HepG2 (cell line): Measurements from ENCODE around the gene POLRMT. TPM values are rescaled to one million over a fixed set of nuclear protein-coding genes. Genes with fewer than 3 reads are reported as not detected.

Experiments
- CENPT ChIP-seq: sonication (generic); formaldehyde crosslinking; IDR thresholded peaks from 2 replicates; pipeline ENCODE4 v1.8.0; 2022; ENCODE audit warnings: low read depth, mild to moderate bottlenecking, moderate library complexity, missing genetic modification reagents
- PTBP1 ChIP-seq: fragments of 200-400 bp; formaldehyde crosslinking; IDR thresholded peaks from 2 replicates; pipeline ENCODE4 v1.6.1; 2018; ENCODE audit warnings: low read length, low read depth; ENCODE audit not compliant: poor library complexity, severe bottlenecking
- SOX13 ChIP-seq, 3 experiments: fragments of 450-650 bp in 1 of 3; sonication (generic) in 1 of 3; formaldehyde crosslinking in 1 of 3; IDR thresholded peaks in 2 of 3; conservative IDR thresholded peaks in 1 of 3; 2 replicates each; pipeline versions ENCODE4 v1.5.0 to v1.6.1; 2016 to 2020; ENCODE audit warnings: antibody characterized with exemption in 1 of 3, mild to moderate bottlenecking in 1 of 3, missing compliant biosample characterization in 1 of 3, missing genetic modification reagents in 1 of 3, moderate library complexity in 1 of 3
- ZBTB42 ChIP-seq: sonication (generic); formaldehyde crosslinking; IDR thresholded peaks from 2 replicates; pipeline ENCODE4 v1.5.0; 2020; ENCODE audit warnings: mild to moderate bottlenecking, missing genetic modification reagents
- ZNF780A ChIP-seq: sonication (generic); formaldehyde crosslinking; IDR thresholded peaks from 2 replicates; pipeline ENCODE4 v1.8.0; 2022; ENCODE audit warnings: mild to moderate bottlenecking, missing genetic modification reagents, moderate library complexity
- ZNF816 ChIP-seq: sonication (generic); formaldehyde crosslinking; IDR thresholded peaks from 2 replicates; pipeline ENCODE4 v1.8.0; 2022; ENCODE audit warnings: missing genetic modification reagents, mild to moderate bottlenecking, borderline replicate concordance
- ZNF883 ChIP-seq: sonication (generic); formaldehyde crosslinking; IDR thresholded peaks from 2 replicates; pipeline ENCODE4 v1.5.1; 2020; ENCODE audit warnings: mild to moderate bottlenecking, missing genetic modification reagents; ENCODE audit errors: not compliant biosample characterization
- polyA plus RNA-seq, 8 experiments: library from polyadenylated mRNA; depleted of rRNA in 3 of 8; stranded (reverse) in 7 of 8; unstranded in 1 of 8; fragments of >200 nt; fragmentation: Illumina TruSeq in 4 of 8; extraction: Trizol in 4 of 8; gene quantifications; 2 replicates each; pipeline versions ENCODE4 v1.2.1 to v1.2.3, GENCODE V29; 2011 to 2016; ENCODE audit warnings: low read depth in 4 of 8, missing spikeins in 1 of 8, mixed read lengths in 1 of 8; ENCODE audit not compliant: insufficient read depth in 1 of 8
- total RNA-seq, 5 experiments: library from RNA; depleted of rRNA; stranded (reverse); fragments of >200 nt; fragmentation: Illumina TruSeq; extraction: Trizol; gene quantifications; 2 replicates each; pipeline ENCODE4 v1.2.3, GENCODE V29; 2016; ENCODE audit warnings: low read depth in 1 of 5
- TF ChIP-seq, protein P1 (sequence below), 2 experiments: sonication (generic) in 1 of 2; formaldehyde crosslinking in 1 of 2; IDR thresholded peaks; 2 replicates each; pipeline versions ENCODE4 v1.6.1 to v1.9.0; 2014 to 2022; ENCODE audit warnings: antibody characterized with exemption in 1 of 2, borderline replicate concordance in 1 of 2, inconsistent platforms in 1 of 2, low read depth in 1 of 2, missing genetic modification reagents in 1 of 2
- TF ChIP-seq, protein P2 (sequence below): IDR thresholded peaks from 2 replicates; pipeline ENCODE4 v1.6.1; 2018; ENCODE audit warnings: missing genetic modification reagents
- TF ChIP-seq, protein P3 (sequence below): sonication (generic); formaldehyde crosslinking; IDR thresholded peaks from 2 replicates; pipeline ENCODE4 v1.5.1; 2020; ENCODE audit warnings: missing genetic modification reagents, mild to moderate bottlenecking, borderline replicate concordance
- TF ChIP-seq, protein P4 (sequence below): IDR thresholded peaks from 2 replicates; pipeline ENCODE4 v1.6.1; 2016
- TF ChIP-seq, protein P5 (sequence below): IDR thresholded peaks from 2 replicates; pipeline ENCODE4 v1.6.1; 2016; ENCODE audit warnings: missing compliant biosample characterization, missing genetic modification reagents, borderline replicate concordance
- TF ChIP-seq, protein P6 (sequence below): IDR thresholded peaks from 2 replicates; pipeline ENCODE4 v1.6.1; 2016; ENCODE audit warnings: control low read depth

Gene POLRMT
- total and polyA plus RNA-seq, 2 of the 13 experiments (the other 11 are each of a cell fraction or from before 2014, with no cell fraction given), result 78.0 to 101 TPM

DNA sequence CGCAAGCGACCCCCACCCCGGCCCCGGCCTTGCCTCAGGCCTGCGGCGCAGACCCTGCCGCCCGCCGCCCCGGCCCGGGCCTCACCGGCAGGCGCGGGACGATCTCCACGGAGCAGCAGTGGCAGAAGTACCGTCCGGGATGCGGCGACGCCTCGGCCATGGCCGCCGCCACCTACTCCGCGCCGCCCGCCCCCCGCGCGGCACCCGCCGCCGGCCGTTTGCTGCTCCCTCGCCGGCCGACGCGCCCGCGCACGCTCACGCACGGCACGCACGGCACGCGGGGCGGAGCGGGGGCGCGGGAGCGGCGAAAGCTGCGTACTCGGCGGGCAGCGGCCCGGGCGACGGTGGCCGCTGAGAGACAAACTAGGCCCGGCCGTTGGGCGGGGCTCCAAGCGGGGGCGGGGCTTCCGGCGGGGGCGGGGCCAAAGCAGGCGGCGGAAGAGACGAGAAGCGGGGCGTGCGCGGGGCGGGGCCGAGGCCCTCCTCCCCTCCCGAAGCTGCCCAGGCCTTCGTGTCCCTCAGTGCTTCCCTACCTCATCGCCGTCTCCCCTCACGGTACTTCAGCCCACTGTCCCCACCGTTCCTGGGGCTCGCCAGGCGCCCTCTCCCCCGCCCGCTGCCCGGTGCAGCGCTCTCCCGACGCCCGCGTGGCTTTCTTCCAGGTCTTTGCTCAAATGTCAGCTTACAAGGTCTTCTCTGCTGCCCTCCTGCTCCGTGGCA, 29.8 kb upstream of the POLRMT start, which contains the start of gene RNF126 (continued):
- TF ChIP-seq, protein P1, sequence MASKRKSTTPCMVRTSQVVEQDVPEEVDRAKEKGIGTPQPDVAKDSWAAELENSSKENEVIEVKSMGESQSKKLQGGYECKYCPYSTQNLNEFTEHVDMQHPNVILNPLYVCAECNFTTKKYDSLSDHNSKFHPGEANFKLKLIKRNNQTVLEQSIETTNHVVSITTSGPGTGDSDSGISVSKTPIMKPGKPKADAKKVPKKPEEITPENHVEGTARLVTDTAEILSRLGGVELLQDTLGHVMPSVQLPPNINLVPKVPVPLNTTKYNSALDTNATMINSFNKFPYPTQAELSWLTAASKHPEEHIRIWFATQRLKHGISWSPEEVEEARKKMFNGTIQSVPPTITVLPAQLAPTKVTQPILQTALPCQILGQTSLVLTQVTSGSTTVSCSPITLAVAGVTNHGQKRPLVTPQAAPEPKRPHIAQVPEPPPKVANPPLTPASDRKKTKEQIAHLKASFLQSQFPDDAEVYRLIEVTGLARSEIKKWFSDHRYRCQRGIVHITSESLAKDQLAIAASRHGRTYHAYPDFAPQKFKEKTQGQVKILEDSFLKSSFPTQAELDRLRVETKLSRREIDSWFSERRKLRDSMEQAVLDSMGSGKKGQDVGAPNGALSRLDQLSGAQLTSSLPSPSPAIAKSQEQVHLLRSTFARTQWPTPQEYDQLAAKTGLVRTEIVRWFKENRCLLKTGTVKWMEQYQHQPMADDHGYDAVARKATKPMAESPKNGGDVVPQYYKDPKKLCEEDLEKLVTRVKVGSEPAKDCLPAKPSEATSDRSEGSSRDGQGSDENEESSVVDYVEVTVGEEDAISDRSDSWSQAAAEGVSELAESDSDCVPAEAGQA (IDR thresholded peaks at IDR 0.05; ENCODE audit: low read depth), result no peak
- TF ChIP-seq, protein P1 (CRISPR knock-in tag; IDR thresholded peaks at IDR 0.05; ENCODE audit: borderline replicate concordance), result no peak
- TF ChIP-seq ZNF883 (CRISPR knock-in tag), result no peak
- no peak for TF ChIP-seq ZNF816 (CRISPR knock-in tag)
- TF ChIP-seq, protein P2, sequence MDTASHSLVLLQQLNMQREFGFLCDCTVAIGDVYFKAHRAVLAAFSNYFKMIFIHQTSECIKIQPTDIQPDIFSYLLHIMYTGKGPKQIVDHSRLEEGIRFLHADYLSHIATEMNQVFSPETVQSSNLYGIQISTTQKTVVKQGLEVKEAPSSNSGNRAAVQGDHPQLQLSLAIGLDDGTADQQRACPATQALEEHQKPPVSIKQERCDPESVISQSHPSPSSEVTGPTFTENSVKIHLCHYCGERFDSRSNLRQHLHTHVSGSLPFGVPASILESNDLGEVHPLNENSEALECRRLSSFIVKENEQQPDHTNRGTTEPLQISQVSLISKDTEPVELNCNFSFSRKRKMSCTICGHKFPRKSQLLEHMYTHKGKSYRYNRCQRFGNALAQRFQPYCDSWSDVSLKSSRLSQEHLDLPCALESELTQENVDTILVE (CRISPR knock-in tag), result peak; percentile 56; the same call in 1 of the 2 replicates
- TF ChIP-seq, protein P3, sequence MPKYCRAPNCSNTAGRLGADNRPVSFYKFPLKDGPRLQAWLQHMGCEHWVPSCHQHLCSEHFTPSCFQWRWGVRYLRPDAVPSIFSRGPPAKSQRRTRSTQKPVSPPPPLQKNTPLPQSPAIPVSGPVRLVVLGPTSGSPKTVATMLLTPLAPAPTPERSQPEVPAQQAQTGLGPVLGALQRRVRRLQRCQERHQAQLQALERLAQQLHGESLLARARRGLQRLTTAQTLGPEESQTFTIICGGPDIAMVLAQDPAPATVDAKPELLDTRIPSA, result no peak
- no peak for TF ChIP-seq ZNF780A (CRISPR knock-in tag)
- no peak for TF ChIP-seq ZBTB42 (CRISPR knock-in tag)
- TF ChIP-seq, protein P4, sequence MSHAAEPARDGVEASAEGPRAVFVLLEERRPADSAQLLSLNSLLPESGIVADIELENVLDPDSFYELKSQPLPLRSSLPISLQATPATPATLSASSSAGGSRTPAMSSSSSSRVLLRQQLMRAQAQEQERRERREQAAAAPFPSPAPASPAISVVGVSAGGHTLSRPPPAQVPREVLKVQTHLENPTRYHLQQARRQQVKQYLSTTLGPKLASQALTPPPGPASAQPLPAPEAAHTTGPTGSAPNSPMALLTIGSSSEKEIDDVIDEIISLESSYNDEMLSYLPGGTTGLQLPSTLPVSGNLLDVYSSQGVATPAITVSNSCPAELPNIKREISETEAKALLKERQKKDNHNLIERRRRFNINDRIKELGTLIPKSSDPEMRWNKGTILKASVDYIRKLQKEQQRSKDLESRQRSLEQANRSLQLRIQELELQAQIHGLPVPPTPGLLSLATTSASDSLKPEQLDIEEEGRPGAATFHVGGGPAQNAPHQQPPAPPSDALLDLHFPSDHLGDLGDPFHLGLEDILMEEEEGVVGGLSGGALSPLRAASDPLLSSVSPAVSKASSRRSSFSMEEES (CRISPR knock-in tag), result no peak
- TF ChIP-seq SOX13 (IDR thresholded peaks at IDR 0.05), result no peak
- TF ChIP-seq SOX13 (CRISPR knock-in tag; conservative IDR thresholded peaks at IDR 0.05 in 1 of 2, IDR thresholded peaks at IDR 0.05 in 1 of 2), result no peak
- peak; percentile 30 for TF ChIP-seq PTBP1
- TF ChIP-seq, protein P5, sequence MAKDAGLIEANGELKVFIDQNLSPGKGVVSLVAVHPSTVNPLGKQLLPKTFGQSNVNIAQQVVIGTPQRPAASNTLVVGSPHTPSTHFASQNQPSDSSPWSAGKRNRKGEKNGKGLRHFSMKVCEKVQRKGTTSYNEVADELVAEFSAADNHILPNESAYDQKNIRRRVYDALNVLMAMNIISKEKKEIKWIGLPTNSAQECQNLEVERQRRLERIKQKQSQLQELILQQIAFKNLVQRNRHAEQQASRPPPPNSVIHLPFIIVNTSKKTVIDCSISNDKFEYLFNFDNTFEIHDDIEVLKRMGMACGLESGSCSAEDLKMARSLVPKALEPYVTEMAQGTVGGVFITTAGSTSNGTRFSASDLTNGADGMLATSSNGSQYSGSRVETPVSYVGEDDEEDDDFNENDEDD (CRISPR knock-in tag), result peak; percentile 81
- TF ChIP-seq, protein P6, sequence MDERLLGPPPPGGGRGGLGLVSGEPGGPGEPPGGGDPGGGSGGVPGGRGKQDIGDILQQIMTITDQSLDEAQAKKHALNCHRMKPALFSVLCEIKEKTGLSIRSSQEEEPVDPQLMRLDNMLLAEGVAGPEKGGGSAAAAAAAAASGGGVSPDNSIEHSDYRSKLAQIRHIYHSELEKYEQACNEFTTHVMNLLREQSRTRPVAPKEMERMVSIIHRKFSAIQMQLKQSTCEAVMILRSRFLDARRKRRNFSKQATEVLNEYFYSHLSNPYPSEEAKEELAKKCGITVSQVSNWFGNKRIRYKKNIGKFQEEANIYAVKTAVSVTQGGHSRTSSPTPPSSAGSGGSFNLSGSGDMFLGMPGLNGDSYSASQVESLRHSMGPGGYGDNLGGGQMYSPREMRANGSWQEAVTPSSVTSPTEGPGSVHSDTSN (CRISPR knock-in tag), result no peak
- TF ChIP-seq CENPT, result no peak
